Kidney tubule cell (primary cell): Measurements from ENCODE around the gene OR7E24.
"Not testable (repeated sequence)": the region's sequence is repeated elsewhere in the genome, so short reads cannot be mapped to it uniquely, and the experiment has no call there.

ENCODE experiments used
- DNase-seq: peaks from one replicate; pipeline ENCODE4 v3.0.0-alpha.2; 2018; ENCODE audit warnings: low spot score

OR7E24 gene

GRCh38 chr19:9250630-9251029 is at the start of gene OR7E24:
OR7E24 (plus strand) TSS chr19:9250930; CDS start chr19:9251044, 114 bp downstream.
- DNase-seq, result no peak

- DNase-seq, result peak; percentile 58
Measured at GRCh38 chr19:9205501-9206113, 45.1 kb upstream of the OR7E24 start.

- DNase-seq, result no peak
Measured at GRCh38 chr19:9219489-9219888, 31.2 kb upstream of the OR7E24 start, which contains the start of gene OR7D4. OR7D4 (minus strand) TSS chr19:9219589; CDS start chr19:9214837, 4,752 bp downstream.

GRCh38 chr19:9251236-9251635 is 506 bp downstream of the OR7E24 start:
- DNase-seq, result no peak

- DNase-seq, result not testable (repeated sequence)
Measured at GRCh38 chr19:9283485-9283884, 32.8 kb downstream of the OR7E24 start.

- DNase-seq, result no peak
Measured at GRCh38 chr19:9289231-9289884, 38.6 kb downstream of the OR7E24 start.

GRCh38 chr19:9295411-9295849 is 44.7 kb downstream of the OR7E24 start:
- DNase-seq, result peak; percentile 13

- no peak for DNase-seq
Measured at GRCh38 chr19:9296336-9296735, 45.6 kb downstream of the OR7E24 start.
